Glutamatergic neuron (in vitro differentiated cells): ENCODE measurements around the gene NR1I3. TPM values are rescaled to one million over a fixed set of nuclear protein-coding genes. Genes with fewer than 3 reads are reported as not detected.
"Not testable (repeated sequence)": the region's sequence is repeated elsewhere in the genome, so short reads cannot be mapped to it uniquely, and the experiment has no call there.

Source experiments
- DNase-seq: peaks from one replicate; pipeline ENCODE4 v3.0.0; 2022
- H3K27ac Mint-ChIP-seq: one replicate; pipeline ENCODE4 v1.8.0; 2020; ENCODE audit warnings: mild to moderate bottlenecking, mixed read lengths, inconsistent platforms; ENCODE audit not compliant: unreplicated experiment
- H3K27me3 Mint-ChIP-seq: one replicate; pipeline ENCODE4 v1.8.0; 2020; ENCODE audit warnings: mild to moderate bottlenecking, moderate library complexity, mixed read lengths, inconsistent platforms; ENCODE audit not compliant: unreplicated experiment
- H3K36me3 Mint-ChIP-seq: one replicate; pipeline ENCODE4 v1.8.0; 2020; ENCODE audit warnings: mild to moderate bottlenecking, mixed read lengths, inconsistent platforms; ENCODE audit not compliant: unreplicated experiment
- H3K4me1 Mint-ChIP-seq: one replicate; pipeline ENCODE4 v1.8.0; 2020; ENCODE audit warnings: mild to moderate bottlenecking, low read depth, mixed read lengths, inconsistent platforms; ENCODE audit not compliant: unreplicated experiment
- H3K4me3 Mint-ChIP-seq: one replicate; pipeline ENCODE4 v1.8.0; 2020; ENCODE audit warnings: mild to moderate bottlenecking, mixed read lengths, inconsistent platforms; ENCODE audit not compliant: unreplicated experiment
- H3K9me3 Mint-ChIP-seq: one replicate; pipeline ENCODE4 v1.8.0; 2020; ENCODE audit warnings: mild to moderate bottlenecking, moderate library complexity, mixed read lengths, inconsistent platforms; ENCODE audit not compliant: unreplicated experiment
- CTCF ChIP-seq: fragments of 200-600 bp; sonication (generic); IDR thresholded peaks from one replicate; pipeline ENCODE4 v1.5.0; 2021; ENCODE audit not compliant: partially characterized antibody, unreplicated experiment
- total RNA-seq: library from RNA; stranded (reverse); fragmentation: NEBNext Ultra II Directional; extraction: Animal tissue kit (Norgen Biotek cat#: 25700); gene quantifications from one replicate; pipeline ENCODE4 v1.2.1, GENCODE V29; 2021; ENCODE audit not compliant: unreplicated experiment

NR1I3 gene
- total RNA-seq, 1 donor from 2014 or later: not detected

- peaks cover 5% of the 10 kb centered on the region for H3K27me3 Mint-ChIP-seq
- no peak overlapping the region for H3K27ac Mint-ChIP-seq
- H3K36me3 Mint-ChIP-seq: no peaks in the 10 kb centered on the region
- TF ChIP-seq CTCF: no peak
- H3K9me3 Mint-ChIP-seq: peaks cover 2% of the 10 kb centered on the region
- no peak overlapping the region for H3K4me3 Mint-ChIP-seq
- no peaks in the 10 kb centered on the region for H3K4me1 Mint-ChIP-seq
- no peak for DNase-seq
Observed at GRCh38 chr1:161250829-161251228, 12.8 kb upstream of the NR1I3 start.

- not testable (repeated sequence) for H3K9me3 Mint-ChIP-seq, H3K27me3 Mint-ChIP-seq, H3K4me3 Mint-ChIP-seq, H3K36me3 Mint-ChIP-seq, H3K27ac Mint-ChIP-seq, H3K4me1 Mint-ChIP-seq, DNase-seq
Observed at GRCh38 chr1:161250100-161250499, 12.1 kb upstream of the NR1I3 start.

- DNase-seq: no peak
- Mint-ChIP-seq H3K4me3 (no peak overlapping the region), H3K4me1 (no peaks in the 10 kb centered on the region), H3K27me3 (peaks cover 7% of the 10 kb centered on the region), H3K36me3 (no peaks in the 10 kb centered on the region), H3K9me3 (peaks cover 1% of the 10 kb centered on the region), H3K27ac (no peak overlapping the region)
- no peak for TF ChIP-seq CTCF
Observed at GRCh38 chr1:161244888-161245287, 6.9 kb upstream of the NR1I3 start.

GRCh38 chr1:161242313-161242712 is 4.3 kb upstream of the NR1I3 start:
- no peaks in the 10 kb centered on the region for H3K36me3 Mint-ChIP-seq
- H3K4me1 Mint-ChIP-seq: no peaks in the 10 kb centered on the region
- peaks cover 1% of the 10 kb centered on the region for H3K9me3 Mint-ChIP-seq
- no peak for TF ChIP-seq CTCF
- no peak overlapping the region for H3K4me3 Mint-ChIP-seq
- H3K27ac Mint-ChIP-seq: no peak overlapping the region
- no peak for DNase-seq
- H3K27me3 Mint-ChIP-seq: peaks cover 8% of the 10 kb centered on the region

GRCh38 chr1:161241682-161242081 is 3.7 kb upstream of the NR1I3 start:
- Mint-ChIP-seq H3K27ac (no peak overlapping the region), H3K4me3 (no peak overlapping the region), H3K4me1 (no peaks in the 10 kb centered on the region), H3K9me3 (peaks cover 1% of the 10 kb centered on the region), H3K27me3 (peaks cover 5% of the 10 kb centered on the region), H3K36me3 (no peaks in the 10 kb centered on the region)
- DNase-seq: no peak
- TF ChIP-seq CTCF: no peak
